Thyroid gland (tissue), 4 donors: ENCODE measurements around the gene CATSPER4. TPM values are rescaled to one million over a fixed set of nuclear protein-coding genes. Genes with fewer than 3 reads are reported as not detected.
A peak's percentile ranks its signal among the peaks of the same experiment; 100 is the strongest.

Source experiments
- DNase-seq, 2 donors: peaks; one replicate each; pipeline ENCODE4 v3.0.0-alpha.2; 2019
- H3K27ac ChIP-seq, 3 donors: fragments of 200-600 bp; sonication (generic); 1 replicate in 2 of 3; 2 replicates in 1 of 3; pipeline ENCODE4 v1.5.1; 2016 to 2019; ENCODE audit warnings: mild to moderate bottlenecking in 1 of 3, moderate library complexity in 1 of 3
- H3K27me3 ChIP-seq: fragments of 200-600 bp; sonication (generic); one replicate; pipeline ENCODE4 v1.5.1; 2019
- H3K36me3 ChIP-seq, 2 donors: fragments of 200-600 bp; sonication (generic); one replicate each; pipeline ENCODE4 v1.5.1; 2016 to 2019
- H3K4me1 ChIP-seq, 2 donors: fragments of 200-600 bp; sonication (generic); one replicate each; pipeline ENCODE4 v1.5.1; 2017 to 2019
- H3K4me3 ChIP-seq, 3 donors: fragments of 200-600 bp; sonication (generic); replicated peaks in 1 of 3; 1 replicate in 2 of 3; 2 replicates in 1 of 3; pipeline ENCODE4 v1.5.1; 2016; ENCODE audit warnings: mild to moderate bottlenecking in 1 of 3
- H3K9me3 ChIP-seq: fragments of 200-600 bp; sonication (generic); one replicate; pipeline ENCODE4 v1.5.1; 2017
- CTCF ChIP-seq, 6 experiments: fragments of 200-600 bp in 3 of 6; fragments of 450-650 bp in 3 of 6; sonication (generic) in 3 of 6; IDR thresholded peaks; one replicate each; pipeline ENCODE4 v1.5.1; 2016 to 2019; ENCODE audit warnings: antibody characterized with exemption in 6 of 6, mild to moderate bottlenecking in 2 of 6, inconsistent platforms in 1 of 6, moderate library complexity in 1 of 6
- POLR2A ChIP-seq, 2 donors: fragments of 450-650 bp; IDR thresholded peaks; one replicate each; pipeline ENCODE4 v1.6.1; 2017; ENCODE audit warnings: antibody characterized with exemption in 2 of 2, mild to moderate bottlenecking in 2 of 2, moderate library complexity in 1 of 2
- WGBS, 2 donors: methylation state at CpG; one replicate each; pipeline ENCODE4 v1.1.5; 2017; 5-methylcytosine and 5-hydroxymethylcytosine counted together
- intact Hi-C: fragments of 100-400 bp; cut with DNase I; formaldehyde crosslinking; loops from one replicate; pipeline ENCODE4 v1.15.1; 2023
- total RNA-seq, 4 donors: library from RNA; depleted of rRNA; stranded (reverse); fragments of >200 nt; gene quantifications; one replicate each; pipeline ENCODE4 v1.2.3, GENCODE V29; 2016

Gene CATSPER4
- total RNA-seq, 4 donors from 2014 or later: not detected

GRCh38 chr1:26153966-26154532 is 36.4 kb upstream of the CATSPER4 start:
- Histone ChIP-seq H3K27me3 (no peaks in the 10 kb centered on the region), H3K27ac (no peak overlapping the region), H3K4me3 (no peak overlapping the region), H3K9me3 (no peaks in the 10 kb centered on the region), H3K4me1 (no peaks in the 10 kb centered on the region), H3K36me3 (no peaks in the 10 kb centered on the region)
- 60 to 63% methylated on average over 5 of the region's 5 CpGs for WGBS, 2 donors
- no peak for DNase-seq
- TF ChIP-seq POLR2A (IDR thresholded peaks at IDR 0.05): no peak
- TF ChIP-seq CTCF (IDR thresholded peaks at IDR 0.05): no peak
- intact Hi-C loops: loop anchor here (10.0 kb wide), 1 partner anchor 259 kb away; no protein-coding TSS in a partner anchor

GRCh38 chr1:26154750-26155149 is 35.7 kb upstream of the CATSPER4 start:
- DNase-seq: no peak
- intact Hi-C loops: loop anchor here (10.0 kb wide), 1 partner anchor 260 kb away; no protein-coding TSS in a partner anchor
- no peaks in the 10 kb centered on the region for H3K4me1 ChIP-seq
- H3K27ac ChIP-seq: peak overlapping the region in 1 of 3 donors; percentile 22
- no peaks in the 10 kb centered on the region for H3K27me3 ChIP-seq
- no peak overlapping the region for H3K4me3 ChIP-seq
- no peaks in the 10 kb centered on the region for H3K36me3 ChIP-seq
- H3K9me3 ChIP-seq: no peaks in the 10 kb centered on the region
- TF ChIP-seq POLR2A (IDR thresholded peaks at IDR 0.05): no peak
- TF ChIP-seq CTCF (IDR thresholded peaks at IDR 0.05): no peak
- WGBS, 2 donors: 62 to 63% methylated on average over 9 of the region's 9 CpGs

GRCh38 chr1:26155370-26156284 is 34.8 kb upstream of the CATSPER4 start:
- Histone ChIP-seq H3K4me3 (no peak overlapping the region), H3K36me3 (no peaks in the 10 kb centered on the region), H3K9me3 (no peaks in the 10 kb centered on the region), H3K27ac (peak overlapping the region in 2 of 3 donors; percentile 40 to 56), H3K4me1 (no peaks in the 10 kb centered on the region), H3K27me3 (no peaks in the 10 kb centered on the region)
- DNase-seq: no peak
- TF ChIP-seq POLR2A (IDR thresholded peaks at IDR 0.05) (no peak), CTCF (IDR thresholded peaks at IDR 0.05) (no peak)
- 67 to 75% methylated on average over 21 of the region's 21 CpGs for WGBS, 2 donors
- intact Hi-C loops: loop anchor here (10.0 kb wide), 1 partner anchor 261 kb away; no protein-coding TSS in a partner anchor

DNA sequence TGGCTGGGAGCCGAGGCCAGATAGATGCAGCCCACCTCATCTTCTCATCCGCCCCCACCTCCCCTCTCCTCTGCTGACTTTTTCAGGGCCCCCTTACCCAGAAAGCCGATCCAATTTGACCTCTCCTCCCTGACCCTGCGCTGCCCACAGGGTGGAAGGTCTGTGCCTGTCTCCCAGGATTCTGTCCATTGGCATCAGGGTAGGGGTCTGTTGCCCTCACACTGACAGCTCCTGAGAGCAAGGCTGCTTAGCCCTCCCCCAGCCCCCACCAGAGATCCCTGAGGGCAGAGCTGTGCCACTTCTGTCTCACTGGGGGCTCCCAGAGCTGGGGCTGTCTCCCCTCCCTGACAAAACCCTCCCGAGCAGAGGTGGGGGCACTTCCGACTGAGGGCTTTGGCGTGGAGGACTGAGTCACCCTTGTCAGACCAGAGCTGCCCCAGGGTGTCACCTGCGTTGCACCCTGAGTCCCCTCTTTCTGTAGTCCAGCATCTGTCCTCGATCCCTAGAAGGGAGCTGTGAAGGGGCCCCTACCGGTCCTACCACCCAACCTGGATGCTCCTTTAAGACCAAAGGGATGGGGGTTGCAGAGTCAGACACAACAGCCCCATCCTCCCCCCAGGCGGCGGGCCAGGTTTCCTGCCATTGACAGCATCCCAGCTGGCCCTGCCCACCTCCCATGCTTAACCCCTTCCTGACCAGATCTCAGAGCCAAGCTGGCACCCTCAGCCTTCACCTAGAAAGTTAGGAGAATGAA is 33.9 kb upstream of the CATSPER4 start:
- intact Hi-C loops: loop anchor here (10.0 kb wide), 1 partner anchor 262 kb away; no protein-coding TSS in a partner anchor
- H3K27ac ChIP-seq: peak overlapping the region in 2 of 3 donors; percentile 40 to 56

GRCh38 chr1:26158271-26158907 is 32.0 kb upstream of the CATSPER4 start:
- peak overlapping the region in 1 of 3 donors; percentile 58 for H3K27ac ChIP-seq
- intact Hi-C loops: loop anchor here (10.0 kb wide), 1 partner anchor 264 kb away; no protein-coding TSS in a partner anchor
- H3K4me1 ChIP-seq: peaks cover 5 to 12% of the 10 kb centered on the region in 2 donors
- WGBS, 2 donors: 84% methylated on average over 2 of the region's 5 CpGs
- DNase-seq: no peak
- no peaks in the 10 kb centered on the region for H3K36me3 ChIP-seq
- H3K9me3 ChIP-seq: no peaks in the 10 kb centered on the region
- no peaks in the 10 kb centered on the region for H3K27me3 ChIP-seq
- TF ChIP-seq CTCF (IDR thresholded peaks at IDR 0.05) (no peak), POLR2A (IDR thresholded peaks at IDR 0.05) (no peak)
- peak overlapping the region in 1 of 3 donors; percentile 49 for H3K4me3 ChIP-seq

More for the DNA sequence above, 33.9 kb upstream of the CATSPER4 start:
- DNase-seq: no peak
- H3K4me3 ChIP-seq: no peak overlapping the region
- 37 to 44% methylated on average over 9 to 11 of the region's 12 CpGs for WGBS, 2 donors
- no peaks in the 10 kb centered on the region for H3K27me3 ChIP-seq
- H3K36me3 ChIP-seq: no peaks in the 10 kb centered on the region
- peaks cover 5 to 6% of the 10 kb centered on the region in 2 donors for H3K4me1 ChIP-seq
- no peak for TF ChIP-seq POLR2A (IDR thresholded peaks at IDR 0.05)
- no peaks in the 10 kb centered on the region for H3K9me3 ChIP-seq
